Measurements from ENCODE around the gene CLNK.

DNA sequence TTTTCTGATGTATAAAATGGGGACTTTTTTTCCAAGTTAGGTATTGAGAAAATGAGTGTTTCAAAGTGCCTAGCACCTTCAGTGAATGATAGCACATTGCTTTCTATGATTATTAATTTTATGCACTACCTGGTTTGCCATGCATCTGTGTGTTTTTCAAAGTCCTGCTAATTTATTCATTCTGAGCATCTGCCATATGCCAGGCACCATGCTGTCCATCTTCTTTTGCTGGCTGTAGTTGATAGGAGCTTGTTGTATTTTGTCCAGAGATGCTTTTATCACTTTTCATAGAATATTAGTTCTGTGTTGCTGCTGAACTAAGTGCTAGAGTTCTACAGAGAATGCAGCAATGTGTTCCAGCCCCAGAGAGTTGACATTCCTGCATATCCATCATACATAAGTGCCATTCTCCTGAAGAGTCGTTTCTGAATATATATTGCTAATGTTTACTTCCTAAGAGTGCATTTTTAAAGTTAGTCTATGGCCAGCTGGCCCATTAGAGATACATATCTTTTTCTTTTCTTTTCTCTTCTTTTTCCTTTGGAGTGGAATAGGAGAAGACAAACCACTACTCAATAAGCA is 49.0 kb upstream of the CLNK start:
- TF ChIP-seq, protein P1, sequence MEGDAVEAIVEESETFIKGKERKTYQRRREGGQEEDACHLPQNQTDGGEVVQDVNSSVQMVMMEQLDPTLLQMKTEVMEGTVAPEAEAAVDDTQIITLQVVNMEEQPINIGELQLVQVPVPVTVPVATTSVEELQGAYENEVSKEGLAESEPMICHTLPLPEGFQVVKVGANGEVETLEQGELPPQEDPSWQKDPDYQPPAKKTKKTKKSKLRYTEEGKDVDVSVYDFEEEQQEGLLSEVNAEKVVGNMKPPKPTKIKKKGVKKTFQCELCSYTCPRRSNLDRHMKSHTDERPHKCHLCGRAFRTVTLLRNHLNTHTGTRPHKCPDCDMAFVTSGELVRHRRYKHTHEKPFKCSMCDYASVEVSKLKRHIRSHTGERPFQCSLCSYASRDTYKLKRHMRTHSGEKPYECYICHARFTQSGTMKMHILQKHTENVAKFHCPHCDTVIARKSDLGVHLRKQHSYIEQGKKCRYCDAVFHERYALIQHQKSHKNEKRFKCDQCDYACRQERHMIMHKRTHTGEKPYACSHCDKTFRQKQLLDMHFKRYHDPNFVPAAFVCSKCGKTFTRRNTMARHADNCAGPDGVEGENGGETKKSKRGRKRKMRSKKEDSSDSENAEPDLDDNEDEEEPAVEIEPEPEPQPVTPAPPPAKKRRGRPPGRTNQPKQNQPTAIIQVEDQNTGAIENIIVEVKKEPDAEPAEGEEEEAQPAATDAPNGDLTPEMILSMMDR (IDR thresholded peaks at IDR 0.05; ENCODE audit: control extremely low read depth in 1 of 3, insufficient read depth in 1 of 3, low read depth in 1 of 3, low read length in 3 of 3): no peak
- TF ChIP-seq POLR2A (IDR thresholded peaks at IDR 0.05; ENCODE audit: control extremely low read depth in 1 of 2, low read depth in 2 of 2, low read length in 2 of 2) (no peak), CEBPB (IDR thresholded peaks at IDR 0.05; ENCODE audit: low read depth, low read length) (no peak), CBX8 (IDR thresholded peaks at IDR 0.05; ENCODE audit: borderline replicate concordance, low read depth, low read length) (no peak), JUND (IDR thresholded peaks at IDR 0.05; ENCODE audit: low read length) (no peak), EP300 (IDR thresholded peaks at IDR 0.05; ENCODE audit: borderline replicate concordance in 1 of 2, low read depth in 2 of 2, low read length in 2 of 2) (no peak), SUZ12 (IDR thresholded peaks at IDR 0.05; ENCODE audit: low read length) (no peak), PHF8 (conservative IDR thresholded peaks at IDR 0.05; ENCODE audit: low read depth, low read length) (no peak), GTF2F1 (IDR thresholded peaks at IDR 0.05; ENCODE audit: borderline replicate concordance, low read depth, low read length) (no peak), EZH2 (IDR thresholded peaks at IDR 0.05; ENCODE audit: low read depth, low read length, severe bottlenecking) (no peak), TAF1 (IDR thresholded peaks at IDR 0.05; ENCODE audit: low read depth, low read length) (no peak)
